Fibroblast of pulmonary artery (primary cell): ENCODE measurements around the gene SAMD4A.

Experiments used
- DNase-seq: peaks from one replicate; pipeline ENCODE4 v3.0.0-alpha.2; 2010; ENCODE audit warnings: low read depth
- H3K4me3 ChIP-seq: replicated peaks from 2 replicates; pipeline ENCODE4 v1.5.1; 2011; ENCODE audit warnings: low read depth, mild to moderate bottlenecking, control low read depth, low read length, moderate library complexity
- CTCF ChIP-seq: IDR thresholded peaks from 2 replicates; pipeline ENCODE4 v1.5.1; 2011; ENCODE audit warnings: mild to moderate bottlenecking, control low read depth, low read length, inconsistent platforms; ENCODE audit errors: missing control alignments

Gene SAMD4A

GRCh38 chr14:54582334-54582733 lies 15.4 kb downstream of the SAMD4A start:
- no peak for DNase-seq
- no peak for TF ChIP-seq CTCF
- no peak overlapping the region for H3K4me3 ChIP-seq

GRCh38 chr14:54584097-54584496 lies 17.2 kb downstream of the SAMD4A start:
- no peak for DNase-seq
- no peak for TF ChIP-seq CTCF
- H3K4me3 ChIP-seq = no peak overlapping the region

GRCh38 chr14:54585214-54585613 lies 18.3 kb downstream of the SAMD4A start:
- H3K4me3 ChIP-seq = no peak overlapping the region
- DNase-seq = no peak
- no peak for TF ChIP-seq CTCF

- no peak overlapping the region for H3K4me3 ChIP-seq
- no peak for DNase-seq
- no peak for TF ChIP-seq CTCF
Observed at GRCh38 chr14:54589076-54589475, 22.1 kb downstream of the SAMD4A start.

- DNase-seq = no peak
- TF ChIP-seq CTCF = no peak
- H3K4me3 ChIP-seq = no peak overlapping the region
Observed at GRCh38 chr14:54589843-54590242, 22.9 kb downstream of the SAMD4A start.

GRCh38 chr14:54590481-54590880 lies 23.6 kb downstream of the SAMD4A start:
- H3K4me3 ChIP-seq = no peak overlapping the region
- no peak for DNase-seq
- TF ChIP-seq CTCF = no peak

GRCh38 chr14:54591461-54591860 lies 24.5 kb downstream of the SAMD4A start:
- H3K4me3 ChIP-seq = no peak overlapping the region
- no peak for DNase-seq
- TF ChIP-seq CTCF = no peak
